Measurements from ENCODE around the gene KEAP1. TPM values are rescaled to one million over a fixed set of nuclear protein-coding genes. Genes with fewer than 3 reads are reported as not detected.

Gene KEAP1
- total RNA-seq, 1 donor from 2014 or later, result 97.7 TPM

DNA sequence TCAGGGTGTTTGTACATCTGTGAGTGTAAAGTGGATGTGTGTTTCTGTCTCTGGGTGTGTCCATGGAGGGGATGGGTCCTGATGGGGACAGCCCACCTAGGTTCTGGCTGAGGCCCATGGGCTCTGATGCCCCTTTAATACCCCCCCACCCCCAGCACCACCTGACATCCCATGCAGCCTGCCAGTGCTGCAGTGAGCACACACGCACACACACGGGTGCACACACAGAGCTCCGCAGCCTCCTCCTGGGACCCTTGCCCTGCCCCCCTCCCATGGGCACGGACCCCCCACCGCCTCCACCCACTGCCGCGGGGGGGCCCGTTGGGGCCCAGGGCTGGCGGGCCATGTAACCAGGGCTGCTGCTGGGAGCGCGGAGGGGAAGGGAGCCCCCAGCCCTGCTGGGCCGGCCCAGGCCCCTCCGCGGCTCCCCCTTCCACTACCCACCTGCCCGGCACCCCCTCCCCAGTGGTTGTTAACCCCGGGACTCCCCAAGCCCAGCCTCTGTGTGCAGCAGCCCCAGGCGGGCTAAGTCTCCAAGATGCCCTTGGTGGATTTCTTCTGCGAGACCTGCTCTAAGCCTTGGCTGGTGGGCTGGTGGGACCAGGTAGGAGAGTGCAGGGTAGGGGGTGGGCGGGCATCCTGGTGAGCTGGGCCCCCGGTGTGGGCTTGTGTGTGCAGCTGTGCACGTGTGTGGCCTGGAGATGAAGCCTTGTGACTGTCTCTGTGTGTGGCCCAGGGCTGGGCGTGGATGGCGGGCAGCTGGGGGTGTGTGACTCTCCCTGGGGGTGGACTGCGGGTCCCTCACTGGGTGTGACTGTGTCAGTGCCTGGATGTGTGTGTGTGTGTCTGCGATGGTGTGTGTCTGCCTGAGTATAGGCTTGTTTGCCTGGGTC lies 50.2 kb downstream of the KEAP1 start:
- intact Hi-C loops (cut with micrococcal nuclease), result no loop called here

GRCh38 chr19:10450853-10451609 lies 52.1 kb downstream of the KEAP1 start:
- intact Hi-C loops (cut with micrococcal nuclease), result no loop called here

GRCh38 chr19:10450191-10450852 lies 52.8 kb downstream of the KEAP1 start:
- intact Hi-C loops (cut with micrococcal nuclease), result no loop called here

DNA sequence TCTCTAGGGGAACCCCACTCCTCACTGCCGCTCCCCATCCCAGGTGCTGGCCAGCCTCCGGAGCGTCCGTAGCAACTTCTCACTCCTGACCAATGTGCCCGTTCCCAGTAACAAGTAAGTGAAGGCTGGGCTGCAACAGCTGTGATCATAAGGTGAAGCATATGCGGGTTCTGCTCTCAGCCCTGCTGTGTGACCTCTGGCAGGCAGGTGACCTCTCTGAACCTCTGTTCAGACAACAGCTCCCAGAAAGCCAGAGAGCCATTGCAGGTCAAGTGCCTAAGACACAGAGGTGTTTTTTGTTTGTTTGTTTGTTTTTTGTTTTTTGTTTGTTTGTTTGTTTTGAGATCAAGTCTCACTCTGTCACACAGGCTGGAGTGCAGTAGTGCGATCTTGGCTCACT lies 54.1 kb downstream of the KEAP1 start:
- intact Hi-C loops (cut with micrococcal nuclease), result no loop called here

- intact Hi-C loops (cut with micrococcal nuclease), result no loop called here
Observed at GRCh38 chr19:10442698-10443097, 60.5 kb downstream of the KEAP1 start.

GRCh38 chr19:10439588-10439987 lies 63.6 kb downstream of the KEAP1 start:
- intact Hi-C loops (cut with micrococcal nuclease), result no loop called here

Other genes starting within 250 kb of the KEAP1 start
- gene ICAM1, start 232.2 kb downstream of the KEAP1 start, total RNA-seq, result 68.3 and 72.7 TPM in 2 replicates
- gene ICAM4, start 216.4 kb downstream of the KEAP1 start, total RNA-seq, result 1.2 and 1.3 TPM in 2 replicates
- 0.10 and 0.37 TPM in 2 replicates for gene ICAM5, start 213.4 kb downstream of the KEAP1 start, total RNA-seq
- gene ZGLP1, start 193.5 kb downstream of the KEAP1 start, total RNA-seq, result 2.1 and 3.1 TPM in 2 replicates
- gene FDX2, start 187.3 kb downstream of the KEAP1 start, total RNA-seq, result 8.6 and 8.8 TPM in 2 replicates
- 69.1 and 76.7 TPM in 2 replicates for gene RAVER1, start 169.8 kb downstream of the KEAP1 start, total RNA-seq
- gene ICAM3, start 163.7 kb downstream of the KEAP1 start, total RNA-seq, result 190 and 195 TPM in 2 replicates
- 321 and 336 TPM in 2 replicates for gene TYK2, start 122.8 kb downstream of the KEAP1 start, total RNA-seq
- gene CDC37, start 99.8 kb downstream of the KEAP1 start, total RNA-seq, result 253 and 263 TPM in 2 replicates
- 59.3 and 61.9 TPM in 2 replicates for gene PDE4A, start 82.8 kb downstream of the KEAP1 start, total RNA-seq
- gene S1PR5, start 14.1 kb upstream of the KEAP1 start, total RNA-seq, result not detected in 2 replicates
- 46.4 and 47.2 TPM in 2 replicates for gene ATG4D, start 40.5 kb upstream of the KEAP1 start, total RNA-seq
- gene KRI1, start 62.7 kb upstream of the KEAP1 start, total RNA-seq, result 64.8 and 65.0 TPM in 2 replicates
- gene CDKN2D, start 65.6 kb upstream of the KEAP1 start, total RNA-seq, result 60.5 and 60.8 TPM in 2 replicates
- not detected in 2 replicates for gene AP1M2, start 84.0 kb upstream of the KEAP1 start, total RNA-seq
- 151 and 162 TPM in 2 replicates for gene SLC44A2, start 122.2 kb upstream of the KEAP1 start, total RNA-seq
- gene ILF3, start 151.0 kb upstream of the KEAP1 start, total RNA-seq, result 387 and 396 TPM in 2 replicates
- gene QTRT1, start 198.1 kb upstream of the KEAP1 start, total RNA-seq, result 52.4 and 58.2 TPM in 2 replicates
- gene DNM2, start 214.7 kb upstream of the KEAP1 start, total RNA-seq, result 374 and 410 TPM in 2 replicates